Astrocyte of the cerebellum (primary cell): ENCODE data around the gene TRMT2B.

Experiments used
- DNase-seq: peaks from one replicate; pipeline ENCODE4 v3.0.0-alpha.2; 2011; ENCODE audit warnings: low read depth
- H3K4me3 ChIP-seq: 2 replicates; pipeline ENCODE4 v1.5.1; 2011; ENCODE audit warnings: mild to moderate bottlenecking, low read depth, low read length, moderate library complexity
- CTCF ChIP-seq: IDR thresholded peaks from 2 replicates; pipeline ENCODE4 v1.5.1; 2012; ENCODE audit warnings: low read length, low read depth, moderate library complexity, mild to moderate bottlenecking; ENCODE audit errors: missing control alignments
- in situ Hi-C: cut with HindIII; loops from 2 replicates; pipeline ENCODE4 v1.10.0; 2017; ENCODE audit warnings: low sequenced_read_pairs

Gene TRMT2B

GRCh38 chrX:100980608-100981497, 71.1 kb downstream of the TRMT2B start:
- H3K4me3 ChIP-seq: no peak overlapping the region
- in situ Hi-C loops: no loop called here
- TF ChIP-seq CTCF: no peak
- DNase-seq: peak; percentile 23

- TF ChIP-seq CTCF: no peak
- H3K4me3 ChIP-seq: no peak overlapping the region
- no peak for DNase-seq
- in situ Hi-C loops: no loop called here
Observed at GRCh38 chrX:100979881-100980607, 71.9 kb downstream of the TRMT2B start.

GRCh38 chrX:100976211-100976610, 75.7 kb downstream of the TRMT2B start:
- no peak for DNase-seq
- in situ Hi-C loops: no loop called here
- no peak overlapping the region for H3K4me3 ChIP-seq
- TF ChIP-seq CTCF: no peak

- no peak for DNase-seq
- no peak for TF ChIP-seq CTCF
- no peak overlapping the region for H3K4me3 ChIP-seq
- in situ Hi-C loops: no loop called here
Observed at GRCh38 chrX:100975212-100975611, 76.7 kb downstream of the TRMT2B start.

- no peak for DNase-seq
- no peak for TF ChIP-seq CTCF
- H3K4me3 ChIP-seq: no peak overlapping the region
- in situ Hi-C loops: no loop called here
Observed at GRCh38 chrX:100973411-100973810, 78.5 kb downstream of the TRMT2B start.

GRCh38 chrX:100969936-100970335, 82.0 kb downstream of the TRMT2B start:
- TF ChIP-seq CTCF: no peak
- in situ Hi-C loops: no loop called here
- DNase-seq: no peak

More at GRCh38 chrX:100969936-100970335, 82.0 kb downstream of the TRMT2B start:
- no peak overlapping the region for H3K4me3 ChIP-seq
